ENCODE measurements around the gene NAMPT. TPM values are rescaled to one million over a fixed set of nuclear protein-coding genes. Genes with fewer than 3 reads are reported as not detected.

The NAMPT gene
- total RNA-seq, 3 donors from 2014 or later = 1,116 to 1,426 (median 1,121) TPM

DNA sequence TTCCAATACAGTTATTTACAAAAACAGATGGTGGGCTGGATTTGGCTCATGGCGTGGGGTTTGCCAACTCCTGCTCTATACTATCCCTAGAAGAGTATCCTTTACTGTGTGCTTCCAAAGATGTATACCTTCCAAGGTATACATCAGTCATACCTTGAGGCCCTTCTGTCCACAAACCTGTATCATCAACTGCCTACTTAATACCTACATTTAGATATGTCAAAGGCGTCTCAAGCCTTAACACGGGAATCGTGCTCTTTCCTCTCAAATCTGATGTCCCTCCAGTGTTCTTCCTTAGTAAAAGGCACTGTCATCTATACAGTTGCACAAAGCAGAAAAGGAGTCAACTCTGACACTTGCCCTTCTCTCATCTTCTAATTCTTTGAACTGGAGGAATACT lies 36.9 kb downstream of the NAMPT start:
- H3K36me3 Mint-ChIP-seq (ENCODE audit: insufficient read depth) = peaks cover 40% of the 10 kb centered on the region
- DNase-seq (no peak), ATAC-seq (peak; percentile 27 to 53)
- peaks cover 23% of the 10 kb centered on the region for H3K9me3 Mint-ChIP-seq
- H3K27me3 Mint-ChIP-seq (ENCODE audit: low read depth) = no peaks in the 10 kb centered on the region
- H3K4me1 Mint-ChIP-seq (ENCODE audit: low read depth) = no peaks in the 10 kb centered on the region
- H3K4me3 Mint-ChIP-seq = no peak overlapping the region

DNA sequence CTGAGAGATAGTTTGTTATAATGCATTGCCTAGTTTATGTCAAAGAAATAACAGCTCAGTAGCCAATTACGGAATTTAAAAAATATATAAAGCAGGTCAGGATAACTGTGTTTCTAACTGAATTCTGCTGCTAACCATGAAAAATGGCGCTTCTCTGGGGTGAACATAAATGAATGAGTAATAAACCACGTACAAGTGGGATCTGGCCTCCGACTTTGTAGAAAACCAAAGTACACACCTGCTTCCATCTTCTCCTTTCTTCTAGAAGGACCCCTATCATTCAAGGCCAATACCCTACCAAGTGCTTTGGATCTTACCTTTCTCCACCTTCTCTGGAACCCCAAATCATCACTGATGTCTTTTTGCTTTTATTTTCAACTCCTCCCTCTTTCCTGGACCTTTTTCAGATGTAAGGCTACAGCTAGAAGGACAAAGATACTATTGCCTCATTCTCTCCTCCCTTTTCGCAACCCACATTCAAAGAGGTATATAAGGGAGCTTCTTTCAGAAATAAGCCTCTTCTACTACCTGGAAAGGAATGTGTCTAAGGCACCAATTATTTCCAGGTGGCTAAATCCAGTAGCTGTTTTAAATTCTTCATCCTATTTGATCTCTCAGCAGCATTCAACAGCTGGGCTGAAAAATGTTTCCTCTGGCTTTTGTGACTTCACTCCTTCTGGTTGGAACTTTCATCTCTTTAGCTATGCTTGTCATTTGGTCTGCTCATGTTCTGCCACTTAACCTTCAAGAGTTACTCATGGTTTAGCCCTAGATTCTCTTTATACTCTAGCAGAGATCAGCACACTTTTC lies 37.7 kb downstream of the NAMPT start:
- Mint-ChIP-seq H3K9me3 (peaks cover 24% of the 10 kb centered on the region), H3K4me3 (no peak overlapping the region), H3K27me3 (ENCODE audit: low read depth) (no peaks in the 10 kb centered on the region), H3K4me1 (ENCODE audit: low read depth) (no peaks in the 10 kb centered on the region), H3K36me3 (ENCODE audit: insufficient read depth) (peaks cover 36% of the 10 kb centered on the region)
- no peak for DNase-seq
- ATAC-seq = peak; percentile 13 to 21

DNA sequence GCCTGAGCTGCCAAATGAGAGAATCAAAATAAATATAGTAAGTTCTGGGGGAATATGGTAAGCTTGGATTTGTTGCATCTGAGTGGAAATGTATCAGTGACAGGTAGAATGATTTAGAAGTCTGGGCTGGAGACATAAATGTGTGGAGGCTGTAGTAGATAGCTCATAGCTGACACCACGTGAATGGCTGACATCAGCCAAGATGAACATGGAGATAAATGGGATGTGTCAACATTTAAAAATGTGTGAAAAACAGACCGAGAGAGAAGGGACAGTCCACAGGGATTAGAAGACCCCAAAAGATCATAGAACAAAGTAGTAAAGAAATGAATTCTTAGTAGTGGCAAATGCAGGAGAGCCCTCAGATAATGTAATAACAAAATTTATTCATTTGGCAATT lies 40.9 kb downstream of the NAMPT start:
- Mint-ChIP-seq H3K4me1 (ENCODE audit: low read depth) (no peaks in the 10 kb centered on the region), H3K9me3 (peaks cover 24% of the 10 kb centered on the region), H3K27me3 (ENCODE audit: low read depth) (no peaks in the 10 kb centered on the region), H3K4me3 (no peak overlapping the region), H3K36me3 (ENCODE audit: insufficient read depth) (peaks cover 18% of the 10 kb centered on the region)
- ATAC-seq (peak in 1 of 2 donors; percentile 20), DNase-seq (no peak)

DNA sequence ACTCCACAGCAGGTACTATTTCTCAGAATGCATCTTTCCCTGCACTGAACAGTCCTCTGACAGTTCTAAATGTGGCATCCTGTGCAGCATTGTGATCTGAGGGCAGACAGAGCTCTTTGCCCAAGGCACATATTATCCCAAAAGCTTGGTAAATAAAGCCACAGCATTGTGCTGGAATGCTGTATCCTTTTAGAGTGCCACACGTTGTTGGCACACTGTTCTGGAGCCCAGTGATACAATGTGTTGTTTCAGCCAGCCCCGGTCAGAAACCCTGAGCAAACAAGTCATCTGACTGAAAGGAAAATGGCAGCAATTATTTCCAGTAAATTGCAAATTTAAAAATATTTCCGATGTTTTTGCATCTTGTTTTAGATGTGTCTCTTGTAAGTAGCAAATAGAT lies 45.4 kb downstream of the NAMPT start:
- no peaks in the 10 kb centered on the region for H3K36me3 Mint-ChIP-seq (ENCODE audit: insufficient read depth)
- no peaks in the 10 kb centered on the region for H3K4me1 Mint-ChIP-seq (ENCODE audit: low read depth)
- peaks cover 13% of the 10 kb centered on the region for H3K9me3 Mint-ChIP-seq
- ATAC-seq (no peak), DNase-seq (no peak)
- no peak overlapping the region for H3K4me3 Mint-ChIP-seq
- H3K27me3 Mint-ChIP-seq (ENCODE audit: low read depth) = no peaks in the 10 kb centered on the region

DNA sequence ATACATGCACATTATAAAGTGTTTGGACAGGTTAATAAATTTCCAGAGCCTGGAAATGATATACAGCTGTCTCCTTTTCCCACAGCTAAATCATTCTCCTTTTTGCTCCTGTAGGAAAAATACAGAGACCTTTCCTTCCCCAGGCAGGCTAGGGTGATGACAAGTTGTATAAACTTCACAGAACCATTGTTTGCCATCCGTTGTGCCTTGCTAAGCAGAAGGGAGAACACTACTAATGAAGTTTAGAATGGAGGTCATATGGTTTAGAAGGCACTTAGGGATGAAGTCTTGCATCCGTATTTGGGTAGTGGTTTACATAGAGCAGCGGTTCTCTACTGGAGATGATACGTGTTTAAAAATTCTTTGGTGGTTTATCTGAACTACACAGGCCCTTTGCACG lies 46.0 kb downstream of the NAMPT start:
- H3K4me1 Mint-ChIP-seq (ENCODE audit: low read depth) = no peaks in the 10 kb centered on the region
- H3K36me3 Mint-ChIP-seq (ENCODE audit: insufficient read depth) = no peaks in the 10 kb centered on the region
- ATAC-seq (no peak), DNase-seq (no peak)
- H3K9me3 Mint-ChIP-seq = peaks cover 7% of the 10 kb centered on the region
- no peaks in the 10 kb centered on the region for H3K27me3 Mint-ChIP-seq (ENCODE audit: low read depth)
- no peak overlapping the region for H3K4me3 Mint-ChIP-seq

DNA sequence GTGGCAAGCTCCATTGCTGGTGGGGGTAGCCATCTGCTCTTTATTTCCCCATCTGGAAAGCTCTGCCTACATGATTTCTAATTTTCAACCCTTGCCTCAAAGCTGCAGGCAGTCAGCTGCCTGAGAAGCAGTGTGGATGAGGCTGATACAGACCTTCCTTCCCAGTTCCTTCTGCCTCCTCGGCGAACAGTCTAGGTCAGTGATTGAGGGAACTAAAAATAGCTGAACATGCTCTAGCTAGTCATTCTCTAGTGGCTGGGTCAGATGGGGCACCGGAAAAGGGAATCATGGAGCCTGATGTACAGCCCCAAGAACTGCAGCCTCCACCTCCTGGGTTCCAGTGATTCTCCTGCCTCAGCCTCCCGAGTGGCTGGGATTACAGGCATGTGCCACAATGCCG lies 48.7 kb downstream of the NAMPT start:
- no peak overlapping the region for H3K4me3 Mint-ChIP-seq

DNA sequence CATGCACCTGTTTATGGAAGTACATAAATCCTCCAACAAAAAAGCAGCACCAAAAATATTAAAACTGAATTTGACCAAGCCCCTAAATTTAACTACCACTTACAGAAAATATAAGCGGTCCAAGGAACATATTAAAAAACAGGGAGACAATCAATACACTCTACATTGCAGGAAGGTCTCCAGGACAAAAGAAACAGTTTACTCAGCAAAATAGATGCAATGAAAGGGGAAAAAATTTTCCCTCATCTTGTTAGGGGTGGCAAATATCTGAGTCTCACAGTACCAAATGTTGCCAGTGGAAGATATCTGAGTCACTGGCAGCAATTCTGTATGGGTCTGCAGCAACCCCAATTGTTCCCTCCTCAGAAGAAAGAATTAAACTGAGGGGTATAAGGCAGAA lies 50.4 kb downstream of the NAMPT start:
- H3K4me1 Mint-ChIP-seq (ENCODE audit: low read depth) = no peaks in the 10 kb centered on the region
- ATAC-seq (no peak), DNase-seq (no peak)
- no peak overlapping the region for H3K4me3 Mint-ChIP-seq
- no peaks in the 10 kb centered on the region for H3K36me3 Mint-ChIP-seq (ENCODE audit: insufficient read depth)
- H3K27me3 Mint-ChIP-seq (ENCODE audit: low read depth) = peaks cover 9% of the 10 kb centered on the region
- H3K9me3 Mint-ChIP-seq = no peaks in the 10 kb centered on the region

More for the DNA sequence above, 48.7 kb downstream of the NAMPT start:
- no peak for ATAC-seq
- no peaks in the 10 kb centered on the region for H3K36me3 Mint-ChIP-seq (ENCODE audit: insufficient read depth)
- DNase-seq = no peak
- H3K9me3 Mint-ChIP-seq = no peaks in the 10 kb centered on the region
- peaks cover 5% of the 10 kb centered on the region for H3K27me3 Mint-ChIP-seq (ENCODE audit: low read depth)
- no peaks in the 10 kb centered on the region for H3K4me1 Mint-ChIP-seq (ENCODE audit: low read depth)

- Mint-ChIP-seq H3K4me1 (ENCODE audit: low read depth) (no peaks in the 10 kb centered on the region), H3K36me3 (ENCODE audit: insufficient read depth) (no peaks in the 10 kb centered on the region)
Measured at GRCh38 chr7:106231856-106232490, 52.8 kb downstream of the NAMPT start.

GRCh38 chr7:106225856-106226255 lies 58.9 kb downstream of the NAMPT start:
- H3K36me3 Mint-ChIP-seq (ENCODE audit: insufficient read depth) = no peaks in the 10 kb centered on the region
- H3K4me3 Mint-ChIP-seq = no peak overlapping the region
- H3K9me3 Mint-ChIP-seq = no peaks in the 10 kb centered on the region
- H3K27me3 Mint-ChIP-seq (ENCODE audit: low read depth) = peaks cover 14% of the 10 kb centered on the region
- H3K4me1 Mint-ChIP-seq (ENCODE audit: low read depth) = no peaks in the 10 kb centered on the region
- ATAC-seq (no peak), DNase-seq (no peak)

More at GRCh38 chr7:106231856-106232490, 52.8 kb downstream of the NAMPT start:
- Mint-ChIP-seq H3K9me3 (no peaks in the 10 kb centered on the region), H3K27me3 (ENCODE audit: low read depth) (peaks cover 14% of the 10 kb centered on the region), H3K4me3 (no peak overlapping the region)
- DNase-seq = no peak
- no peak for ATAC-seq

DNA sequence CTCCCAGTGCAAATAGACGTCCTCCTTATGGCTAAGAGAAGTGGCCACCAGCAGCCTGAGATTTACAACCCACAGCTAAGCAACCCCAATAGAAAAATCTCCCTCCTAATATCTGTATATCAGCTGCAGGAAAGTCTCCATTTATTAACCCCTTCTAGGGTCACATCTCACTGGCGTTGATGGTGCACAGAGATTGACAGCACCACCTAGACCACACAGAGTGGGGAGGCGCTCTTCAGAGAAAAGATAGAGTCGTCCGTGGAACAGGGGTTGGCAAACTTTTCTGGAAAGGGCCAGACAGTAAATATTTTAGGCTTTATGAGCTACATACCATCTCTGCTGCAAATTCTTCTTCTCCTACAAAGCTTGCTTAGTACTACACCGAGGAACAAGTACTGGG lies 60.0 kb downstream of the NAMPT start:
- Mint-ChIP-seq H3K9me3 (no peaks in the 10 kb centered on the region), H3K4me3 (no peak overlapping the region)

DNA sequence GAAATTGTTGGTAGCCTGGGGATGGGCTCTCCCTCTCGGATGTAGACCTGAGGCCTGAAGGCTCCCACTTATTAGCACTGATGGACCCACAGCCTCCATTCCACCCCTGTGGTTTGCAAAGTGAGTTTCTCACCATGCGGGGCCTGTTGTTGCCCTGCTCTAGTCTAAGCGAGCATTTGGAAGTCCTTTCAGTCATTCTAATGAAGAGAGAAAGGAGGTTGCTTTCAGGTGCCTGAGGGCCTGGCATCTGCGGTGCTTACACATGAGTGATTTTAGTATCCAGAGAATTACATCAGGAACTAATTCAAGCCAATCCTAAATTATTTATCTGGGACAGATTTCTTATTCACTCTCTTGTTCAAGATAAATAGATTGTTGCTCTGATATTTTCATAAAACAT lies 61.6 kb downstream of the NAMPT start:
- no peak for ATAC-seq
- Mint-ChIP-seq H3K9me3 (no peaks in the 10 kb centered on the region), H3K27me3 (ENCODE audit: low read depth) (peaks cover 9% of the 10 kb centered on the region), H3K4me3 (no peak overlapping the region), H3K36me3 (ENCODE audit: insufficient read depth) (no peaks in the 10 kb centered on the region), H3K4me1 (ENCODE audit: low read depth) (no peaks in the 10 kb centered on the region)
- DNase-seq = no peak

More for the DNA sequence above, 60.0 kb downstream of the NAMPT start:
- ATAC-seq (no peak), DNase-seq (no peak)
- Mint-ChIP-seq H3K4me1 (ENCODE audit: low read depth) (no peaks in the 10 kb centered on the region), H3K36me3 (ENCODE audit: insufficient read depth) (no peaks in the 10 kb centered on the region), H3K27me3 (ENCODE audit: low read depth) (peaks cover 14% of the 10 kb centered on the region)

DNA sequence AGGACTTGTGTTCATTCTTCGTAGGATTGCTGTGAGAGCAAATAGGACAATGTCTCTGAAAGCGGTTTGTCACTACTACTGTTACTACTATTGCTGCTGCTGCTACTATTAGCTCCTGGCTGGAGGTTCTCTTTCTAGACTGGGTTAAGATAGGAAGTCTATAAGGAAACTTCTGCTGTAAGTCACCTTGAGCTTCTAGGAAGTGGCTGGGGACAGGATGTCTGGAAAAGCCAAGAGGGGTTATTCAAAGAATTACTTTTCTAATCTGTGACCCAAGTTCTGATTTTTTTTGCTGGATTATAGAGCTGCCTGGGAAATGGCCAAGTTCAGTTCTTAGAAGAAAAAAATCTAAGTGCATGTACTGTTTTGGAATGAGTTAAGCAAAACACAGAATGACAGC lies 62.2 kb downstream of the NAMPT start:
- ATAC-seq (no peak), DNase-seq (no peak)
- no peak overlapping the region for H3K4me3 Mint-ChIP-seq
- no peaks in the 10 kb centered on the region for H3K36me3 Mint-ChIP-seq (ENCODE audit: insufficient read depth)
- no peaks in the 10 kb centered on the region for H3K4me1 Mint-ChIP-seq (ENCODE audit: low read depth)
- H3K27me3 Mint-ChIP-seq (ENCODE audit: low read depth) = peaks cover 6% of the 10 kb centered on the region
- no peaks in the 10 kb centered on the region for H3K9me3 Mint-ChIP-seq

DNA sequence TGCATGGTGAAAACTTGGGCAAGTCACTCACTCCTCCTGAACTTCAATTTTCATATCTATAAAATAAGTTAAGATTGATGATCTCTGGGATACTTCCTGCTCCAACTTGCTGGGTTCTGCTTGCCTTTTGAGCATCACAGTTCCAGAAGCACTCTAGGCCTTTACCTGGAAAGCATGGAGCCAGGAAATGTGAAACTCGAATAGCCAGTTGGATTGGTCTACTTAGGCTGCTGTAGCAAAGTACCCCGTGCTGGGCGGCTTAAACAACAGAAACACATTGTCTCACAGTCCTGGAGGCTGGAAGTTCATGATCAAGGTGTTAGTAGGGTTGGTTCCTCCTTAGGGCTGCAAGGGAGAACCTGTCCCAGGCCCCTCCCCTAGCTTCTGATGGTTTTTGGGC lies 64.5 kb downstream of the NAMPT start:
- Mint-ChIP-seq H3K36me3 (ENCODE audit: insufficient read depth) (no peaks in the 10 kb centered on the region), H3K9me3 (no peaks in the 10 kb centered on the region), H3K27me3 (ENCODE audit: low read depth) (peaks cover 12% of the 10 kb centered on the region), H3K4me3 (no peak overlapping the region), H3K4me1 (ENCODE audit: low read depth) (no peaks in the 10 kb centered on the region)
- no peak for DNase-seq
- no peak for ATAC-seq

GRCh38 chr7:106219170-106219569 lies 65.6 kb downstream of the NAMPT start:
- Mint-ChIP-seq H3K4me1 (ENCODE audit: low read depth) (no peaks in the 10 kb centered on the region), H3K4me3 (no peak overlapping the region), H3K27me3 (ENCODE audit: low read depth) (peaks cover 12% of the 10 kb centered on the region), H3K9me3 (no peaks in the 10 kb centered on the region), H3K36me3 (ENCODE audit: insufficient read depth) (no peaks in the 10 kb centered on the region)
- DNase-seq (no peak), ATAC-seq (no peak)

GRCh38 chr7:106218546-106218945 lies 66.2 kb downstream of the NAMPT start:
- Mint-ChIP-seq H3K4me1 (ENCODE audit: low read depth) (no peaks in the 10 kb centered on the region), H3K9me3 (no peaks in the 10 kb centered on the region), H3K36me3 (ENCODE audit: insufficient read depth) (no peaks in the 10 kb centered on the region), H3K27me3 (ENCODE audit: low read depth) (peaks cover 12% of the 10 kb centered on the region), H3K4me3 (no peak overlapping the region)
- DNase-seq = no peak
- no peak for ATAC-seq
